ENCODE results near the gene FKBP1A.

The FKBP1A gene

GRCh38 chr20:1386323-1386722 is 6.5 kb downstream of the FKBP1A start:
- no peak for DNase-seq (ENCODE audit: low read depth, low spot score)

GRCh38 chr20:1383623-1384404 is 9.0 kb downstream of the FKBP1A start:
- DNase-seq (ENCODE audit: low read depth, low spot score) = no peak

- DNase-seq (ENCODE audit: low read depth, low spot score) = no peak
These were observed 10.2 kb downstream of the FKBP1A start for GRCh38 chr20:1382670-1383069.

GRCh38 chr20:1381753-1382591 is 10.9 kb downstream of the FKBP1A start:
- DNase-seq (ENCODE audit: low read depth, low spot score) = no peak

GRCh38 chr20:1378735-1379125 is 14.1 kb downstream of the FKBP1A start:
- DNase-seq (ENCODE audit: low read depth, low spot score) = no peak

GRCh38 chr20:1377984-1378734 is 14.7 kb downstream of the FKBP1A start:
- no peak for DNase-seq (ENCODE audit: low read depth, low spot score)

- no peak for DNase-seq (ENCODE audit: low read depth, low spot score)
These were observed 15.4 kb downstream of the FKBP1A start for GRCh38 chr20:1377341-1377871.

- no peak for DNase-seq (ENCODE audit: low read depth, low spot score)
These were observed 16.2 kb downstream of the FKBP1A start for GRCh38 chr20:1376408-1377270.

- DNase-seq (ENCODE audit: low read depth, low spot score) = no peak
These were observed 16.8 kb downstream of the FKBP1A start for GRCh38 chr20:1376007-1376406.

- no peak for DNase-seq (ENCODE audit: low read depth, low spot score)
These were observed 17.3 kb downstream of the FKBP1A start for GRCh38 chr20:1375515-1375914.

- no peak for DNase-seq (ENCODE audit: low read depth, low spot score)
These were observed 18.6 kb downstream of the FKBP1A start for GRCh38 chr20:1374246-1374645.

GRCh38 chr20:1373614-1374013 is 19.2 kb downstream of the FKBP1A start:
- DNase-seq (ENCODE audit: low read depth, low spot score) = no peak

GRCh38 chr20:1373036-1373435 is 19.8 kb downstream of the FKBP1A start:
- DNase-seq (ENCODE audit: low read depth, low spot score) = no peak

GRCh38 chr20:1371830-1372539 is 20.9 kb downstream of the FKBP1A start:
- no peak for DNase-seq (ENCODE audit: low read depth, low spot score)

GRCh38 chr20:1371202-1371782 is 21.6 kb downstream of the FKBP1A start:
- DNase-seq (ENCODE audit: low read depth, low spot score) = no peak

GRCh38 chr20:1370548-1371110 is 22.2 kb downstream of the FKBP1A start:
- no peak for DNase-seq (ENCODE audit: low read depth, low spot score)

- DNase-seq (ENCODE audit: low read depth, low spot score) = no peak
These were observed 22.9 kb downstream of the FKBP1A start for GRCh38 chr20:1369970-1370369.

- DNase-seq (ENCODE audit: low read depth, low spot score) = no peak
These were observed 24.2 kb downstream of the FKBP1A start for GRCh38 chr20:1368448-1369199.

GRCh38 chr20:1367479-1367878 is 25.4 kb downstream of the FKBP1A start:
- no peak for DNase-seq (ENCODE audit: low read depth, low spot score)

Measured in activated CD4-positive, CD25-positive, alpha-beta regulatory T cell treated with anti-CD3 and anti-CD28 coated beads, Interleukin-2, amount 50 U/mL, for 16 hours (primary cell).